Neural cell (in vitro differentiated cells): ENCODE data around the gene ZNF559. TPM values are rescaled to one million over a fixed set of nuclear protein-coding genes. Genes with fewer than 3 reads are reported as not detected.

Experiments used
- H2AFZ ChIP-seq: fragments of 200-600, 300-800 bp; sonication (generic), shearing (Covaris generic); 2 replicates; pipeline ENCODE4 v1.6.0; 2014; ENCODE audit warnings: low read depth, mild to moderate bottlenecking, antibody characterized with exemption, low read length, moderate library complexity
- H3F3A ChIP-seq: fragments of 200-600 bp; shearing (Covaris generic); 2 replicates; pipeline ENCODE4 v1.6.1; 2016; ENCODE audit warnings: mild to moderate bottlenecking, moderate library complexity, mixed read lengths, antibody characterized with exemption, low read length; ENCODE audit not compliant: insufficient read depth, poor library complexity, severe bottlenecking
- H3K27ac ChIP-seq: fragments of 200-600, 300-800 bp; sonication (generic), shearing (Covaris generic); 2 replicates; pipeline ENCODE4 v1.5.1; 2014; ENCODE audit warnings: mild to moderate bottlenecking, low read length, moderate library complexity
- H3K27me3 ChIP-seq: fragments of 300-800, 200-600 bp; sonication (generic), shearing (Covaris generic); 2 replicates; pipeline ENCODE4 v1.6.0; 2014; ENCODE audit warnings: mild to moderate bottlenecking, low read depth, low read length, moderate library complexity; ENCODE audit not compliant: insufficient read depth
- H3K36me3 ChIP-seq: fragments of 300-800, 200-600 bp; sonication (generic), shearing (Covaris generic); 2 replicates; pipeline ENCODE4 v1.5.1; 2014; ENCODE audit warnings: mild to moderate bottlenecking, antibody characterized with exemption, low read length, moderate library complexity; ENCODE audit not compliant: insufficient read depth
- H3K4me2 ChIP-seq: fragments of 300-800, 200-600 bp; sonication (generic), shearing (Covaris generic); 2 replicates; pipeline ENCODE4 v1.6.0; 2014; ENCODE audit warnings: mild to moderate bottlenecking, low read length
- H3K4me3 ChIP-seq: fragments of 300-800, 200-600 bp; sonication (generic), shearing (Covaris generic); 2 replicates; pipeline ENCODE4 v1.5.1; 2014; ENCODE audit warnings: mild to moderate bottlenecking, low read length, moderate library complexity
- H3K79me2 ChIP-seq: fragments of 200-600 bp; shearing (Covaris generic); replicated peaks from 2 replicates; pipeline ENCODE4 v1.6.0; 2014; ENCODE audit warnings: mild to moderate bottlenecking, low read length, moderate library complexity; ENCODE audit not compliant: insufficient read depth
- H3K9ac ChIP-seq: fragments of 300-800, 200-600 bp; sonication (generic), shearing (Covaris generic); 2 replicates; pipeline ENCODE4 v1.6.1; 2016; ENCODE audit warnings: mild to moderate bottlenecking, low read length, mixed read lengths
- H3K9me2 ChIP-seq: fragments of 200-600 bp; shearing (Covaris generic); 2 replicates; pipeline ENCODE4 v1.6.1; 2016; ENCODE audit warnings: mild to moderate bottlenecking, low read length, mixed read lengths; ENCODE audit not compliant: insufficient read depth
- H3K9me3 ChIP-seq: fragments of 200-600, 300-800 bp; sonication (generic), shearing (Covaris generic); 2 replicates; pipeline ENCODE4 v1.6.1; 2016; ENCODE audit warnings: mild to moderate bottlenecking, mixed run types, low read length, moderate library complexity, mixed read lengths
- H4K20me1 ChIP-seq: fragments of 200-600 bp; shearing (Covaris generic); 2 replicates; pipeline ENCODE4 v1.6.1; 2016; ENCODE audit warnings: mild to moderate bottlenecking, mixed run types; ENCODE audit not compliant: insufficient read depth
- EP300 ChIP-seq: fragments of 450-650 bp; conservative IDR thresholded peaks from 2 replicates; pipeline ENCODE4 v1.6.1; 2014; ENCODE audit warnings: antibody characterized with exemption, mild to moderate bottlenecking, moderate library complexity; ENCODE audit not compliant: poor library complexity, severe bottlenecking
- EZH2 ChIP-seq: fragments of 200-600, 300-800 bp; shearing (Covaris generic), sonication (generic); IDR thresholded peaks from 2 replicates; pipeline ENCODE4 v1.6.1; 2014; ENCODE audit warnings: antibody characterized with exemption, low read length, borderline replicate concordance, mild to moderate bottlenecking; ENCODE audit not compliant: insufficient read depth, poor library complexity, severe bottlenecking
- MXI1 ChIP-seq: fragments of 450-650 bp; conservative IDR thresholded peaks from 2 replicates; pipeline ENCODE4 v1.6.1; 2014; ENCODE audit warnings: antibody characterized with exemption, mild to moderate bottlenecking; ENCODE audit not compliant: poor library complexity, severe bottlenecking
- POLR2AphosphoS5 ChIP-seq: IDR thresholded peaks from 2 replicates; pipeline ENCODE4 v1.6.1; 2012
- RAD21 ChIP-seq: fragments of 450-650 bp; conservative IDR thresholded peaks from 2 replicates; pipeline ENCODE4 v1.6.1; 2014; ENCODE audit warnings: antibody characterized with exemption, mild to moderate bottlenecking, moderate library complexity
- REST ChIP-seq: IDR thresholded peaks from 2 replicates; pipeline ENCODE4 v1.6.1; 2012; ENCODE audit warnings: borderline replicate concordance
- SMC3 ChIP-seq: fragments of 450-650 bp; conservative IDR thresholded peaks from 2 replicates; pipeline ENCODE4 v1.6.1; 2014; ENCODE audit warnings: antibody characterized with exemption, mild to moderate bottlenecking, moderate library complexity; ENCODE audit not compliant: poor library complexity
- TAF1 ChIP-seq: IDR thresholded peaks from 2 replicates; pipeline ENCODE4 v1.6.1; 2012; ENCODE audit warnings: low read depth
- polyA plus RNA-seq: library from polyadenylated mRNA; depleted of rRNA; stranded (reverse); fragments of >200 nt; gene quantifications from 2 replicates; pipeline ENCODE4 v1.2.3, GENCODE V29; 2014
- TF ChIP-seq, protein P1 (sequence below): fragments of 450-650 bp; IDR thresholded peaks from 2 replicates; pipeline ENCODE4 v1.5.1; 2014; ENCODE audit warnings: antibody characterized with exemption, mild to moderate bottlenecking, moderate library complexity; ENCODE audit not compliant: poor library complexity, severe bottlenecking

ZNF559 gene
- polyA plus RNA-seq, 1 donor from 2014 or later: 57.7 TPM

DNA sequence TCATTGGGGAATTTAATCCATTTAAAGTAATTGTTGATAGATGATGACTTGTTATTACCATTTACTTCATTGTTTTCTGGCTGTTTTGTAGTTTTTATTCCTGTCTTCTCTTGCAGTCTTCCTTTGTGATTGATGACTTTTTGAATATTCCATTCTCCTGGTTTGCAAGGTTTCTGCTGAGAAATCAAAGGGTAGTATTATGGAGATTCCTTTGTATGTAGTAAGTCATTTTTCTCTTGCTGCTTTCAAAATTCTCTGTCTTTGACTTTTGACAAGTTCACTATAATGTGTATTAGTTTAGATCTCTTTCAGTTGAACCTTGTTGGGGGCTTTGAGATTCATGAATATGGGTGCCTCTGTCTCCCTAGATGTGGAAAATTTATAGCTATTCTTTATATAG lies 6.0 kb downstream of the ZNF559 start:
- Histone ChIP-seq H3F3A (no peaks in the 10 kb centered on the region), H3K79me2 (peaks cover 85% of the 10 kb centered on the region), H3K4me2 (no peak overlapping the region), H4K20me1 (no peaks in the 10 kb centered on the region), H3K9ac (no peak overlapping the region), H3K9me2 (no peaks in the 10 kb centered on the region), H2AFZ (no peak overlapping the region), H3K27ac (no peak overlapping the region), H3K27me3 (no peaks in the 10 kb centered on the region), H3K9me3 (peaks cover 43% of the 10 kb centered on the region), H3K36me3 (peaks cover 17% of the 10 kb centered on the region), H3K4me3 (no peak overlapping the region)
- TF ChIP-seq REST (no peak), RAD21 (no peak), EZH2 (no peak), MXI1 (no peak), SMC3 (no peak), EP300 (no peak), TAF1 (no peak), POLR2AphosphoS5 (no peak)
- TF ChIP-seq, protein P1, sequence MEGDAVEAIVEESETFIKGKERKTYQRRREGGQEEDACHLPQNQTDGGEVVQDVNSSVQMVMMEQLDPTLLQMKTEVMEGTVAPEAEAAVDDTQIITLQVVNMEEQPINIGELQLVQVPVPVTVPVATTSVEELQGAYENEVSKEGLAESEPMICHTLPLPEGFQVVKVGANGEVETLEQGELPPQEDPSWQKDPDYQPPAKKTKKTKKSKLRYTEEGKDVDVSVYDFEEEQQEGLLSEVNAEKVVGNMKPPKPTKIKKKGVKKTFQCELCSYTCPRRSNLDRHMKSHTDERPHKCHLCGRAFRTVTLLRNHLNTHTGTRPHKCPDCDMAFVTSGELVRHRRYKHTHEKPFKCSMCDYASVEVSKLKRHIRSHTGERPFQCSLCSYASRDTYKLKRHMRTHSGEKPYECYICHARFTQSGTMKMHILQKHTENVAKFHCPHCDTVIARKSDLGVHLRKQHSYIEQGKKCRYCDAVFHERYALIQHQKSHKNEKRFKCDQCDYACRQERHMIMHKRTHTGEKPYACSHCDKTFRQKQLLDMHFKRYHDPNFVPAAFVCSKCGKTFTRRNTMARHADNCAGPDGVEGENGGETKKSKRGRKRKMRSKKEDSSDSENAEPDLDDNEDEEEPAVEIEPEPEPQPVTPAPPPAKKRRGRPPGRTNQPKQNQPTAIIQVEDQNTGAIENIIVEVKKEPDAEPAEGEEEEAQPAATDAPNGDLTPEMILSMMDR: no peak

- Histone ChIP-seq H3K9ac (no peak overlapping the region), H3K27me3 (no peaks in the 10 kb centered on the region), H2AFZ (no peak overlapping the region), H3K4me3 (no peak overlapping the region), H3K4me2 (no peak overlapping the region), H3K79me2 (peaks cover 4% of the 10 kb centered on the region), H4K20me1 (no peaks in the 10 kb centered on the region), H3F3A (no peaks in the 10 kb centered on the region), H3K27ac (no peak overlapping the region), H3K9me2 (no peaks in the 10 kb centered on the region), H3K36me3 (peaks cover 63% of the 10 kb centered on the region), H3K9me3 (peaks cover 61% of the 10 kb centered on the region)
- TF ChIP-seq TAF1 (no peak), EP300 (no peak), MXI1 (no peak), SMC3 (no peak), EZH2 (no peak), POLR2AphosphoS5 (no peak), RAD21 (no peak)
- TF ChIP-seq, protein P1: no peak
Observed at GRCh38 chr19:9342610-9343304, 18.8 kb downstream of the ZNF559 start.
